H1 (cell line): Measurements from ENCODE around the gene STPG1. TPM values are rescaled to one million over a fixed set of nuclear protein-coding genes. Genes with fewer than 3 reads are reported as not detected.

Experiments used
- CTCF ChIA-PET: fragments of 300-600 bp; sonication (Branson Sonifier 250); formaldehyde crosslinking; loops from one replicate; lab custom pipeline; 2021; ENCODE audit not compliant: partially characterized antibody; lab: Charles Lee
- POLR2A ChIA-PET: fragments of 300-600 bp; sonication (Branson Sonifier 250); formaldehyde crosslinking; loops from one replicate; lab custom pipeline; 2021; ENCODE audit warnings: inconsistent platforms; ENCODE audit not compliant: partially characterized antibody; lab: Charles Lee
- DNase-seq, 2 experiments: peaks; one replicate each; pipeline versions ENCODE4 v3.0.0 to v3.0.0-alpha.2; 2010 to 2022; ENCODE audit warnings: low spot score in 2 of 2, low read depth in 1 of 2, mixed read lengths in 1 of 2
- FAIRE-seq: peaks from 2 replicates; lab custom pipeline; 2011; peaks lifted over from hg19 to GRCh38; lab: Jason Lieb, UNC
- H2AFZ ChIP-seq: 2 replicates; pipeline ENCODE4 v1.8.1; 2012; ENCODE audit warnings: low read length, inconsistent platforms
- H2AK5ac ChIP-seq: 2 replicates; pipeline ENCODE4 v1.6.1; 2013; ENCODE audit warnings: low read depth, low read length
- H2BK120ac ChIP-seq: replicated peaks from 2 replicates; pipeline ENCODE3; 2013; ENCODE audit warnings: low read depth, low read length, inconsistent platforms
- H2BK12ac ChIP-seq: 2 replicates; pipeline ENCODE4 v1.6.1; 2013; ENCODE audit warnings: low read depth, low read length
- H2BK15ac ChIP-seq: 2 replicates; pipeline ENCODE4 v1.6.1; 2013; ENCODE audit warnings: low read length
- H2BK20ac ChIP-seq: 2 replicates; pipeline ENCODE4 v1.6.1; 2013; ENCODE audit warnings: low read length
- H2BK5ac ChIP-seq: 2 replicates; pipeline ENCODE4 v1.6.1; 2013; ENCODE audit warnings: low read depth, low read length
- H3K14ac ChIP-seq: 2 replicates; pipeline ENCODE4 v1.6.1; 2013; ENCODE audit warnings: inconsistent platforms; ENCODE audit not compliant: insufficient read length
- H3K18ac ChIP-seq: 2 replicates; pipeline ENCODE4 v1.6.1; 2013; ENCODE audit warnings: low read length; ENCODE audit errors: extremely low read depth
- H3K23ac ChIP-seq: 2 replicates; pipeline ENCODE4 v1.6.1; 2013; ENCODE audit warnings: inconsistent platforms; ENCODE audit not compliant: insufficient read length
- H3K23me2 ChIP-seq: 2 replicates; pipeline ENCODE4 v1.6.1; 2013; ENCODE audit warnings: low read depth, low read length
- H3K27ac ChIP-seq: 2 replicates; pipeline ENCODE4 v1.6.1; 2011; ENCODE audit warnings: low read depth, low read length, inconsistent platforms
- H3K27me3 ChIP-seq, 4 experiments: replicated peaks in 1 of 4; 1 replicate in 1 of 4; 2 replicates in 3 of 4; pipeline versions ENCODE4 v1.6.1 to v1.8.1; 2011 to 2013; ENCODE audit warnings: low read length in 3 of 4, mild to moderate bottlenecking in 3 of 4, inconsistent platforms in 2 of 4, mixed read lengths in 2 of 4, moderate library complexity in 1 of 4; ENCODE audit not compliant: control insufficient read depth in 3 of 4, insufficient read depth in 3 of 4; ENCODE audit errors: extremely low read depth in 1 of 4
- H3K36me3 ChIP-seq, 4 experiments: 2 replicates each; pipeline versions ENCODE4 v1.6.1 to v1.8.1; 2011 to 2013; ENCODE audit warnings: mild to moderate bottlenecking in 4 of 4, low read length in 3 of 4, moderate library complexity in 2 of 4, control low read depth in 1 of 4, inconsistent platforms in 1 of 4; ENCODE audit not compliant: insufficient read depth in 4 of 4, control insufficient read depth in 2 of 4
- H3K4ac ChIP-seq: replicated peaks from 2 replicates; pipeline ENCODE3; 2013; ENCODE audit warnings: low read length, low read depth, mixed read lengths, inconsistent platforms; ENCODE audit not compliant: insufficient read length
- H3K4me1 ChIP-seq, 4 experiments: replicated peaks in 1 of 4; 1 replicate in 1 of 4; 2 replicates in 3 of 4; pipeline versions ENCODE4 v1.6.1 to v1.8.1; 2011 to 2013; ENCODE audit warnings: low read length in 3 of 4, inconsistent platforms in 2 of 4, mixed read lengths in 1 of 4; ENCODE audit not compliant: insufficient read depth in 4 of 4, control insufficient read depth in 3 of 4
- H3K4me2 ChIP-seq, 2 experiments: 2 replicates each; pipeline versions ENCODE4 v1.6.1 to v1.8.1; 2011 to 2013; ENCODE audit warnings: low read depth in 2 of 2, low read length in 2 of 2, control low read depth in 1 of 2, inconsistent platforms in 1 of 2, mild to moderate bottlenecking in 1 of 2; ENCODE audit not compliant: insufficient read depth in 1 of 2
- H3K4me3 ChIP-seq, 4 experiments: fragments of 200-600, 300-600 bp in 1 of 4; sonication (generic), shearing (Covaris generic), sonication (Bioruptor Twin) in 1 of 4; 2 replicates each; pipeline versions ENCODE4 v1.5.1 to v1.8.1; 2011 to 2016; ENCODE audit warnings: low read length in 4 of 4, low read depth in 3 of 4, control low read depth in 2 of 4, inconsistent platforms in 2 of 4, mild to moderate bottlenecking in 2 of 4, mixed read lengths in 1 of 4, moderate library complexity in 1 of 4; ENCODE audit not compliant: insufficient read depth in 2 of 4; ENCODE audit errors: extremely low read depth in 1 of 4
- H3K56ac ChIP-seq: replicated peaks from 2 replicates; pipeline ENCODE3; 2013; ENCODE audit warnings: low read depth, mild to moderate bottlenecking, mixed read lengths, low read length, inconsistent platforms; ENCODE audit not compliant: insufficient read length
- H3K79me1 ChIP-seq: 2 replicates; pipeline ENCODE4 v1.6.1; 2013; ENCODE audit warnings: low read depth, low read length, control low read depth
- H3K79me2 ChIP-seq, 2 experiments: 2 replicates each; pipeline versions ENCODE4 v1.6.1 to v1.8.1; 2012 to 2013; ENCODE audit warnings: low read length in 2 of 2, mild to moderate bottlenecking in 2 of 2, inconsistent platforms in 1 of 2; ENCODE audit not compliant: insufficient read depth in 2 of 2, control insufficient read depth in 1 of 2
- H3K9ac ChIP-seq, 4 experiments: replicated peaks in 1 of 4; 1 replicate in 1 of 4; 2 replicates in 3 of 4; pipeline versions ENCODE4 v1.6.1 to v1.8.1; 2011 to 2013; ENCODE audit warnings: low read depth in 3 of 4, low read length in 3 of 4, control low read depth in 2 of 4, mild to moderate bottlenecking in 2 of 4, moderate library complexity in 2 of 4, inconsistent platforms in 1 of 4; ENCODE audit errors: extremely low read depth in 1 of 4
- H3K9me3 ChIP-seq, 2 experiments: 2 replicates each; pipeline versions ENCODE4 v1.6.1 to v1.8.1; 2012 to 2013; ENCODE audit warnings: mild to moderate bottlenecking in 2 of 2, moderate library complexity in 2 of 2, control low read depth in 1 of 2, inconsistent platforms in 1 of 2, low read depth in 1 of 2, low read length in 1 of 2, mixed read lengths in 1 of 2; ENCODE audit not compliant: insufficient read depth in 2 of 2
- H4K20me1 ChIP-seq, 2 experiments: replicated peaks in 1 of 2; 2 replicates each; pipeline versions ENCODE3 to v1.8.1; 2011 to 2013; ENCODE audit warnings: inconsistent platforms in 2 of 2, low read length in 2 of 2, mild to moderate bottlenecking in 1 of 2; ENCODE audit not compliant: insufficient read depth in 2 of 2, control insufficient read depth in 1 of 2
- H4K5ac ChIP-seq: 2 replicates; pipeline ENCODE4 v1.6.1; 2013; ENCODE audit warnings: low read length, low read depth, mixed read lengths, inconsistent platforms; ENCODE audit not compliant: insufficient read length
- H4K8ac ChIP-seq: 2 replicates; pipeline ENCODE4 v1.8.0; 2013; ENCODE audit warnings: mild to moderate bottlenecking, moderate library complexity, low read length, inconsistent platforms; ENCODE audit not compliant: insufficient read depth; ENCODE audit errors: extremely low read depth
- H4K91ac ChIP-seq: replicated peaks from 2 replicates; pipeline ENCODE3; 2013; ENCODE audit warnings: low read length, mixed read lengths, inconsistent platforms; ENCODE audit not compliant: insufficient read length
- CREB1 ChIP-seq: IDR thresholded peaks from 2 replicates; pipeline ENCODE4 v1.6.1; 2012; ENCODE audit warnings: inconsistent platforms
- FOSL1 ChIP-seq: IDR thresholded peaks from 2 replicates; pipeline ENCODE4 v1.6.1; 2011; ENCODE audit warnings: mild to moderate bottlenecking, low read depth, low read length, moderate library complexity; ENCODE audit not compliant: insufficient read depth
- GTF2F1 ChIP-seq: IDR thresholded peaks from 2 replicates; pipeline ENCODE4 v1.6.1; 2012; ENCODE audit warnings: low read depth, low read length, improper control_type of control experiment, borderline replicate concordance
- JUN ChIP-seq: IDR thresholded peaks from 2 replicates; pipeline ENCODE4 v1.6.1; 2011; ENCODE audit warnings: low read depth, mild to moderate bottlenecking, improper control_type of control experiment, low read length
- NANOG ChIP-seq: IDR thresholded peaks from 2 replicates; pipeline ENCODE4 v1.6.1; 2011; ENCODE audit warnings: low read length, low read depth, mild to moderate bottlenecking, inconsistent platforms; ENCODE audit not compliant: insufficient read depth, poor library complexity, severe bottlenecking
- NRF1 ChIP-seq: IDR thresholded peaks from 2 replicates; pipeline ENCODE4 v1.6.1; 2011; ENCODE audit warnings: mild to moderate bottlenecking, low read depth, low read length, improper control_type of control experiment
- POLR2A ChIP-seq, 2 experiments: IDR thresholded peaks; 1 replicate in 1 of 2; 2 replicates in 1 of 2; pipeline ENCODE4 v1.6.1; 2011; ENCODE audit warnings: low read depth in 2 of 2, low read length in 2 of 2, mild to moderate bottlenecking in 2 of 2; ENCODE audit errors: control extremely low read depth in 1 of 2
- SAP30 ChIP-seq: fragments of 300-600 bp; sonication (generic); IDR thresholded peaks from 2 replicates; pipeline ENCODE4 v1.7.1; 2012; ENCODE audit warnings: low read length, moderate library complexity, mild to moderate bottlenecking, inconsistent platforms; ENCODE audit not compliant: insufficient read depth, insufficient replicate concordance
- TAF7 ChIP-seq: optimal IDR thresholded peaks from 2 replicates; pipeline ENCODE3; 2011; ENCODE audit warnings: low read depth, mild to moderate bottlenecking, inconsistent platforms, low read length, moderate library complexity, borderline replicate concordance
- TBP ChIP-seq: IDR thresholded peaks from 2 replicates; pipeline ENCODE4 v1.6.1; 2011; ENCODE audit warnings: low read depth, low read length, improper control_type of control experiment
- YY1 ChIP-seq: IDR thresholded peaks from 2 replicates; pipeline ENCODE4 v1.6.1; 2011; ENCODE audit warnings: low read depth, mild to moderate bottlenecking, low read length
- WGBS, 2 experiments: shearing (Covaris generic) in 1 of 2; methylation state at CpG; one replicate each; pipeline versions ENCODE4 v1.1.6 to v1.1.7; 2013 to 2015; ENCODE audit warnings: low lambda C conversion rate in 2 of 2, mixed read lengths in 2 of 2, inconsistent platforms in 1 of 2, low coverage in 1 of 2, missing lambda C conversion rate in 1 of 2; ENCODE audit not compliant: insufficient replicate concordance in 2 of 2, insufficient coverage in 1 of 2, insufficient read length in 1 of 2; ENCODE audit errors: extremely low coverage in 1 of 2, missing lambda C conversion rate in 1 of 2; 5-methylcytosine and 5-hydroxymethylcytosine counted together
- polyA plus RNA-seq, 7 experiments: library from polyadenylated mRNA; depleted of rRNA in 3 of 7; stranded (reverse) in 5 of 7; unstranded in 2 of 7; fragments of >200 nt in 5 of 7; fragments of 200-250 nt in 2 of 7; gene quantifications; 1 replicate in 5 of 7; 2 replicates in 1 of 7; 4 replicates in 1 of 7; pipeline versions ENCODE4 v1.2.1 to v1.2.3, GENCODE V29; 2011 to 2013; ENCODE audit warnings: missing spikeins in 2 of 7, mixed read lengths in 2 of 7
- total RNA-seq: library from RNA; stranded (reverse); fragmentation: NEBNext Ultra II Directional; extraction: Animal tissue kit (Norgen Biotek cat#: 25700); gene quantifications from 2 replicates; pipeline ENCODE4 v1.2.1, GENCODE V29; 2021
- TF ChIP-seq, protein P1 (sequence below): IDR thresholded peaks from 2 replicates; pipeline ENCODE4 v1.6.1; 2012; ENCODE audit warnings: low read length, inconsistent platforms

STPG1 gene
- total and polyA plus RNA-seq, 2 of the 8 experiments (the other 6 are each of a cell fraction or from before 2014, with no cell fraction given) = 10.3 to 11.2 TPM

DNA sequence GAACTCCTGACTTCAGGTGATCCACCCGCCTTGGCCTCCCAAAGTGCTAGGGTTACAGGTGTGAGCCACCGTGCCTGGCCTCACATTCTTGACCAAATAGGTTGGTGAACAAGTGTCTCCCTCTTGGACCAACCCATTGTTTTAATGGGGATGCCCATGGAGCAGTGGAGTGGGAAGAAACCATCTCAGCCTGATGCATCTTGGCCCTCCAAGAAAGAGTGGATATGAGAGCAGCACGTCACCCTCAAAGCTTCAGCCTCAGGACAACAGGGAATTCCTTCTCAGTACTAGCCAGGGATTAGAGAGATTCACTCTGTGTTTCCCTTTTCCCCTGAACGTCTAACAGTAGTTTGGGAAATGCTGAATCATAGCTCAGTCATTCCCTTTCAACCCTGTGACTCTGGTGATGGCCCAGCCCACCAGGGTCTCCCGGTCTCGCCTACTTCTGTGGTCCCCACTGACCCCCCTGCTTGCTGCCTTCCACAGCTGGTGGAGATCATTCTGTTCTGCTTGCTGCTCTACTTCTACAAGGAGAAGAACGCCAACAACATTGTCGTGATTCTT is 39.4 kb upstream of the STPG1 start:
- no peak overlapping the region for H3K27ac ChIP-seq
- no peak overlapping the region for H4K91ac ChIP-seq
- H3K36me3 ChIP-seq = no peaks in the 10 kb centered on the region
- H2BK20ac ChIP-seq = 0 out of 2 replicates have a peak overlapping the region, but pooled peaks have one; percentile 11
- no peak overlapping the region for H2BK5ac ChIP-seq
- no peaks in the 10 kb centered on the region for H3K79me2 ChIP-seq
- no peak overlapping the region for H2BK120ac ChIP-seq
- no peak overlapping the region for H4K5ac ChIP-seq
- no peaks in the 10 kb centered on the region for H4K20me1 ChIP-seq
- no peak overlapping the region for H3K18ac ChIP-seq
- H3K9ac ChIP-seq = no peak overlapping the region
- no peak overlapping the region for H3K4ac ChIP-seq
- no peaks in the 10 kb centered on the region; a peak in 1 of 4 replicates for H3K9me3 ChIP-seq
- FAIRE-seq = no peak
- H3K4me1 ChIP-seq = no peaks in the 10 kb centered on the region
- ChIA-PET CTCF (interaction anchor here (0.9 to 1.5 kb wide), 3 partner anchors 10 to 35 kb away, joined by 3 to 8 read pairs (median 5); no protein-coding TSS in a partner anchor), POLR2A (interaction anchor here (1.3 to 1.4 kb wide), 2 partner anchors 10 to 11 kb away, joined by 4 to 5 read pairs; no protein-coding TSS in a partner anchor)
- H2AK5ac ChIP-seq = no peak overlapping the region
- H3K4me3 ChIP-seq = no peak overlapping the region
- H3K23me2 ChIP-seq = no peaks in the 10 kb centered on the region
- H2AFZ ChIP-seq = no peak overlapping the region
- DNase-seq = no peak
- no peak overlapping the region for H3K56ac ChIP-seq
- H2BK12ac ChIP-seq = no peak overlapping the region
- H3K23ac ChIP-seq = no peak overlapping the region
- H4K8ac ChIP-seq = no peak overlapping the region
- H3K27me3 ChIP-seq = no peaks in the 10 kb centered on the region
- H3K4me2 ChIP-seq = no peak overlapping the region
- WGBS, 2 experiments = 87% methylated on average over 8 of the region's 8 CpGs; no CpG with 5 or more reads in 1 of the 2 experiments
- no peak overlapping the region for H3K14ac ChIP-seq
- no peak overlapping the region for H2BK15ac ChIP-seq
- H3K79me1 ChIP-seq = peaks cover 2% of the 10 kb centered on the region; the same call in 1 of the 2 replicates
- TF ChIP-seq POLR2A (IDR thresholded peaks at IDR 0.05; ENCODE audit: control extremely low read depth in 1 of 2, low read depth in 2 of 2, low read length in 2 of 2) = no peak
- no peak for TF ChIP-seq TAF7
- TF ChIP-seq SAP30 = no peak
- TF ChIP-seq, protein P1, sequence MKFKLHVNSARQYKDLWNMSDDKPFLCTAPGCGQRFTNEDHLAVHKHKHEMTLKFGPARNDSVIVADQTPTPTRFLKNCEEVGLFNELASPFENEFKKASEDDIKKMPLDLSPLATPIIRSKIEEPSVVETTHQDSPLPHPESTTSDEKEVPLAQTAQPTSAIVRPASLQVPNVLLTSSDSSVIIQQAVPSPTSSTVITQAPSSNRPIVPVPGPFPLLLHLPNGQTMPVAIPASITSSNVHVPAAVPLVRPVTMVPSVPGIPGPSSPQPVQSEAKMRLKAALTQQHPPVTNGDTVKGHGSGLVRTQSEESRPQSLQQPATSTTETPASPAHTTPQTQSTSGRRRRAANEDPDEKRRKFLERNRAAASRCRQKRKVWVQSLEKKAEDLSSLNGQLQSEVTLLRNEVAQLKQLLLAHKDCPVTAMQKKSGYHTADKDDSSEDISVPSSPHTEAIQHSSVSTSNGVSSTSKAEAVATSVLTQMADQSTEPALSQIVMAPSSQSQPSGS = no peak
- TF ChIP-seq GTF2F1 = no peak
- TF ChIP-seq JUN = no peak
- no peak for TF ChIP-seq TBP
- TF ChIP-seq FOSL1 = no peak
- no peak for TF ChIP-seq CREB1
- TF ChIP-seq YY1 = no peak
- no peak for TF ChIP-seq NANOG
- TF ChIP-seq NRF1 = no peak
